KOPT-K1 (cell line): ENCODE results near the gene ANKRD61.
"Not testable (repeated sequence)": the region's sequence is repeated elsewhere in the genome, so short reads cannot be mapped to it uniquely, and the experiment has no call there.

Source experiments
- H3K27ac ChIP-seq: fragments of 200-600 bp; sonication (generic); 2 replicates; pipeline ENCODE4 v1.5.1; 2016; ENCODE audit warnings: antibody characterized with exemption, mild to moderate bottlenecking, low read depth, low read length; ENCODE audit not compliant: poor library complexity, severe bottlenecking
- H3K36me3 ChIP-seq: fragments of 200-600 bp; sonication (generic); 2 replicates; pipeline ENCODE4 v1.5.1; 2017; ENCODE audit warnings: antibody characterized with exemption, mild to moderate bottlenecking, low read length, moderate library complexity; ENCODE audit not compliant: insufficient read depth
- H3K9me3 ChIP-seq: fragments of 200-600 bp; sonication (generic); 2 replicates; pipeline ENCODE4 v1.5.1; 2017; ENCODE audit warnings: antibody characterized with exemption, low read length, mild to moderate bottlenecking; ENCODE audit not compliant: insufficient read depth, poor library complexity, severe bottlenecking

The ANKRD61 gene

GRCh38 chr7:6030988-6031387 lies at the start of gene ANKRD61:
TSS of gene ANKRD61 (plus strand) at chr7:6031376. CDS start at chr7:6031376, 0 bp downstream.
- H3K27ac ChIP-seq, result no peak within 1 kb of the TSS
- H3K9me3 ChIP-seq, result no peaks in the 10 kb centered on the region
- H3K36me3 ChIP-seq, result peaks cover 98% of the 10 kb centered on the region

- not testable (repeated sequence) for H3K27ac ChIP-seq
- peaks cover 58% of the 10 kb centered on the region for H3K36me3 ChIP-seq
Measured at GRCh38 chr7:5987061-5987460, 44.1 kb upstream of the ANKRD61 start.

GRCh38 chr7:5997210-5997808 lies 33.9 kb upstream of the ANKRD61 start:
- Histone ChIP-seq H3K36me3 (peaks cover 92% of the 10 kb centered on the region), H3K27ac (no peak overlapping the region), H3K9me3 (no peaks in the 10 kb centered on the region)

More at GRCh38 chr7:5987061-5987460, 44.1 kb upstream of the ANKRD61 start:
- not testable (repeated sequence) for H3K9me3 ChIP-seq

- no peak overlapping the region for H3K27ac ChIP-seq
Measured at GRCh38 chr7:6007386-6007785, 23.8 kb upstream of the ANKRD61 start.

GRCh38 chr7:6007835-6008590 lies 23.2 kb upstream of the ANKRD61 start:
- H3K27ac ChIP-seq, result peak overlapping the region; percentile 77
- peaks cover 45% of the 10 kb centered on the region for H3K36me3 ChIP-seq
- not testable (repeated sequence) for H3K9me3 ChIP-seq

More at GRCh38 chr7:6007386-6007785, 23.8 kb upstream of the ANKRD61 start:
- Histone ChIP-seq H3K9me3 (no peaks in the 10 kb centered on the region), H3K36me3 (peaks cover 44% of the 10 kb centered on the region)

GRCh38 chr7:6008668-6009611 lies 22.2 kb upstream of the ANKRD61 start, which contains the start of the genes AIMP2 and PMS2:
TSS of gene AIMP2 (plus strand) at chr7:6009272. CDS start at chr7:6009364, 92 bp downstream.
TSS of gene PMS2 (minus strand) at chr7:6009049. CDS start at chr7:6009019, 30 bp downstream.
- peaks cover 47% of the 10 kb centered on the region for H3K36me3 ChIP-seq
- no peaks in the 10 kb centered on the region for H3K9me3 ChIP-seq
- H3K27ac ChIP-seq, result peak within 1 kb of the TSS; percentile 77

- H3K36me3 ChIP-seq, result peaks cover 47% of the 10 kb centered on the region
- not testable (repeated sequence) for H3K9me3 ChIP-seq, H3K27ac ChIP-seq
Measured at GRCh38 chr7:6010370-6010769, 20.8 kb upstream of the ANKRD61 start.

- H3K36me3 ChIP-seq, result peaks cover 57% of the 10 kb centered on the region
- H3K9me3 ChIP-seq, result no peaks in the 10 kb centered on the region
- H3K27ac ChIP-seq, result no peak overlapping the region
Measured at GRCh38 chr7:6011541-6011940, 19.6 kb upstream of the ANKRD61 start.

GRCh38 chr7:6012355-6013104 lies 18.6 kb upstream of the ANKRD61 start:
- Histone ChIP-seq H3K9me3 (no peaks in the 10 kb centered on the region), H3K36me3 (peaks cover 67% of the 10 kb centered on the region), H3K27ac (no peak overlapping the region)

- no peaks in the 10 kb centered on the region for H3K9me3 ChIP-seq
- no peak overlapping the region for H3K27ac ChIP-seq
- H3K36me3 ChIP-seq, result peaks cover 99% of the 10 kb centered on the region
Measured at GRCh38 chr7:6015917-6016652, 15.1 kb upstream of the ANKRD61 start.

- Histone ChIP-seq H3K27ac (no peak overlapping the region), H3K36me3 (peaks cover 99% of the 10 kb centered on the region)
Measured at GRCh38 chr7:6016653-6016966, 14.6 kb upstream of the ANKRD61 start.

GRCh38 chr7:6020371-6021286 lies 10.5 kb upstream of the ANKRD61 start:
- Histone ChIP-seq H3K27ac (no peak overlapping the region), H3K9me3 (no peaks in the 10 kb centered on the region), H3K36me3 (peaks cover 100% of the 10 kb centered on the region)

More at GRCh38 chr7:6016653-6016966, 14.6 kb upstream of the ANKRD61 start:
- H3K9me3 ChIP-seq, result no peaks in the 10 kb centered on the region

GRCh38 chr7:6022707-6023106 lies 8.5 kb upstream of the ANKRD61 start:
- H3K36me3 ChIP-seq, result peaks cover 100% of the 10 kb centered on the region
- H3K9me3 ChIP-seq, result no peaks in the 10 kb centered on the region
- no peak overlapping the region for H3K27ac ChIP-seq
